ENCODE data around the gene MPPED2. TPM values are rescaled to one million over a fixed set of nuclear protein-coding genes. Genes with fewer than 3 reads are reported as not detected.

Gene MPPED2
- total RNA-seq, 1 experiment from 2014 or later = not detected

GRCh38 chr11:30380846-30381245 lies 205.3 kb downstream of the MPPED2 start:
- Mint-ChIP-seq H3K27me3 (ENCODE audit: insufficient read depth, unreplicated experiment) (peaks cover 48% of the 10 kb centered on the region), H3K36me3 (ENCODE audit: insufficient read depth, unreplicated experiment) (no peaks in the 10 kb centered on the region), H3K27ac (ENCODE audit: low read depth, unreplicated experiment) (no peak overlapping the region), H3K9me3 (ENCODE audit: unreplicated experiment) (no peaks in the 10 kb centered on the region), H3K4me1 (ENCODE audit: insufficient read depth, unreplicated experiment) (no peaks in the 10 kb centered on the region), H3K4me3 (ENCODE audit: unreplicated experiment) (no peak overlapping the region)
- CTCF ChIA-PET = no interaction called here
- POLR2A ChIA-PET = no interaction called here
- no peak for TF ChIP-seq CTCF (IDR thresholded peaks at IDR 0.05; ENCODE audit: unreplicated experiment)
- BruUV-seq (replicated peaks) = no TSS peak
- DNase-seq (ENCODE audit: unreplicated experiment) = no peak
- intact Hi-C loops (cut with micrococcal nuclease) = no loop called here

DNA sequence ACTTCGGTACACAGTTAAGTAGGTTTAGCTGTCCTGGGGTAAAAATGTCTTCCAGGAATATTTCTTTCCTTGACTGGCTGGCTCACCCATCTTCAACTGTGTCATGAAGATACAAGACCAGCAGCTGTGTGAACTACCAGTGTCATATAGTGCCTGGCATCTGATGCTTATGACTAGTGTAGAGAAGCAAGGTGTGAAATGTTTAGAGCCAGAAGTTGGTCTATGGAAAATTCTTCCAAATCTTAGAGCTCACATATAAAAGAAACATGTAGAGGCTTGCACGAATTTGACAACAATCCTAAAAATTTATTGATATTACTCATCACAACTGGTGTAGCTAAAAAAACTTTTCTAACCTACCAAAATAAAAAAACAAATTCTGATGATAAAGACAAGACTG lies 208.8 kb downstream of the MPPED2 start:
- no peaks in the 10 kb centered on the region for H3K36me3 Mint-ChIP-seq (ENCODE audit: insufficient read depth, unreplicated experiment)

GRCh38 chr11:30370164-30370563 lies 216.0 kb downstream of the MPPED2 start:
- ChIA-PET POLR2A (no interaction called here), CTCF (interaction anchor here (1.0 kb wide), 1 partner anchor 36 kb away, joined by 3 read pairs; no protein-coding TSS in a partner anchor)

More for the DNA sequence above, 208.8 kb downstream of the MPPED2 start:
- ChIA-PET POLR2A (interaction anchor here (1.1 to 2.3 kb wide), 3 partner anchors 11 to 28 kb away, joined by 3 to 9 read pairs (median 3); no protein-coding TSS in a partner anchor), CTCF (interaction anchor here (0.6 to 1.1 kb wide), 4 partner anchors 10 to 235 kb away, joined by 3 read pairs; no protein-coding TSS in a partner anchor)
- TF ChIP-seq CTCF (IDR thresholded peaks at IDR 0.05; ENCODE audit: unreplicated experiment) = no peak
- H3K4me3 Mint-ChIP-seq (ENCODE audit: unreplicated experiment) = no peak overlapping the region
- no peak for DNase-seq (ENCODE audit: unreplicated experiment)
- no TSS peak for BruUV-seq (replicated peaks)
- intact Hi-C loops (cut with micrococcal nuclease) = no loop called here
- H3K4me1 Mint-ChIP-seq (ENCODE audit: insufficient read depth, unreplicated experiment) = no peaks in the 10 kb centered on the region
- no peak overlapping the region for H3K27ac Mint-ChIP-seq (ENCODE audit: low read depth, unreplicated experiment)
- H3K27me3 Mint-ChIP-seq (ENCODE audit: insufficient read depth, unreplicated experiment) = peaks cover 47% of the 10 kb centered on the region
- H3K9me3 Mint-ChIP-seq (ENCODE audit: unreplicated experiment) = no peaks in the 10 kb centered on the region

GRCh38 chr11:30368394-30368793 lies 217.8 kb downstream of the MPPED2 start:
- Mint-ChIP-seq H3K36me3 (ENCODE audit: insufficient read depth, unreplicated experiment) (no peaks in the 10 kb centered on the region), H3K27me3 (ENCODE audit: insufficient read depth, unreplicated experiment) (peaks cover 90% of the 10 kb centered on the region), H3K4me3 (ENCODE audit: unreplicated experiment) (no peak overlapping the region), H3K27ac (ENCODE audit: low read depth, unreplicated experiment) (no peak overlapping the region), H3K4me1 (ENCODE audit: insufficient read depth, unreplicated experiment) (no peaks in the 10 kb centered on the region), H3K9me3 (ENCODE audit: unreplicated experiment) (no peaks in the 10 kb centered on the region)
- TF ChIP-seq CTCF (IDR thresholded peaks at IDR 0.05; ENCODE audit: unreplicated experiment) = no peak
- ChIA-PET POLR2A (no interaction called here), CTCF (no interaction called here)
- no TSS peak for BruUV-seq (replicated peaks)
- no peak for DNase-seq (ENCODE audit: unreplicated experiment)
- intact Hi-C loops (cut with micrococcal nuclease) = no loop called here

More at GRCh38 chr11:30370164-30370563, 216.0 kb downstream of the MPPED2 start:
- DNase-seq (ENCODE audit: unreplicated experiment) = no peak
- H3K36me3 Mint-ChIP-seq (ENCODE audit: insufficient read depth, unreplicated experiment) = no peaks in the 10 kb centered on the region
- intact Hi-C loops (cut with micrococcal nuclease) = no loop called here
- no TSS peak for BruUV-seq (replicated peaks)
- no peak overlapping the region for H3K27ac Mint-ChIP-seq (ENCODE audit: low read depth, unreplicated experiment)
- TF ChIP-seq CTCF (IDR thresholded peaks at IDR 0.05; ENCODE audit: unreplicated experiment) = no peak
- no peak overlapping the region for H3K4me3 Mint-ChIP-seq (ENCODE audit: unreplicated experiment)
- peaks cover 80% of the 10 kb centered on the region for H3K27me3 Mint-ChIP-seq (ENCODE audit: insufficient read depth, unreplicated experiment)
- H3K9me3 Mint-ChIP-seq (ENCODE audit: unreplicated experiment) = no peaks in the 10 kb centered on the region
- H3K4me1 Mint-ChIP-seq (ENCODE audit: insufficient read depth, unreplicated experiment) = no peaks in the 10 kb centered on the region
